Lung microvascular endothelial cell (primary cell): ENCODE measurements around the gene SLC4A4. TPM values are rescaled to one million over a fixed set of nuclear protein-coding genes. Genes with fewer than 3 reads are reported as not detected.

Experiments
- DNase-seq, 2 donors: peaks; one replicate each; pipeline versions ENCODE4 v3.0.0 to v3.0.0-alpha.2; 2010; ENCODE audit warnings: low read depth in 2 of 2
- total RNA-seq: library from RNA; depleted of rRNA; stranded (reverse); fragments of >200 nt; gene quantifications from 2 replicates; pipeline ENCODE4 v1.2.1, GENCODE V29; 2014

SLC4A4 gene
- total RNA-seq, 1 donor from 2014 or later, result not detected

DNA sequence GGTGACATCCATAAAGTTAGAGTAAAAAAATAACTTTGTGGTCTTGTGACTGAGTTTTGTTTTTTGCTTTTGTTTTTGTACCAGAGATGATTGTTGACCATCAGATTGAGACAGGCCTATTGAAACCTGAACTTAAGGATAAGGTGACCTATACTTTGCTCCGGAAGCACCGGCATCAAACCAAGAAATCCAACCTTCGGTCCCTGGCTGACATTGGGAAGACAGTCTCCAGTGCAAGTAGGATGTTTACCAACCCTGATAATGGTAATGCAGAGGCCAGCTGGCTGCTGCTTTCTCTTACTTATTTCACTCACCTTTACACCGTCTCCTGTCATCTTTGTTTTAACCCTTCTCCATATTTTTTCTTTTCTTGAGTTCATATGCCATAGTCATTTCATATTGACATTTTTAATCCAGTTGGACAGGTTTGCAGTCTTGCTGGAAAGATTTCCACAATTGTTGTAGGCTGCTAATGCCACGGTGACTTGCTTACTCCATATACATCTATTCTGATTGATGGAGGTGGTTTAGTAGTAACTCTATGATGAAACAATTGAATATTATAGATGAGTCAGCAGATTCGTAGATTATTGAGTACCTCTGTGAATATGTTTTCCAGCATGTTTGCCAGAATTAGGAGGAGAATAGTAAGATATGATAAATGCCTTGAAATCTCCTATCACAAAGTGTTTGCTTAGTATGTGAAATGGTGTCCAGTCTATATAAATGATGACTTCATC, 18.3 kb downstream of the SLC4A4 start:
- DNase-seq, result no peak

DNA sequence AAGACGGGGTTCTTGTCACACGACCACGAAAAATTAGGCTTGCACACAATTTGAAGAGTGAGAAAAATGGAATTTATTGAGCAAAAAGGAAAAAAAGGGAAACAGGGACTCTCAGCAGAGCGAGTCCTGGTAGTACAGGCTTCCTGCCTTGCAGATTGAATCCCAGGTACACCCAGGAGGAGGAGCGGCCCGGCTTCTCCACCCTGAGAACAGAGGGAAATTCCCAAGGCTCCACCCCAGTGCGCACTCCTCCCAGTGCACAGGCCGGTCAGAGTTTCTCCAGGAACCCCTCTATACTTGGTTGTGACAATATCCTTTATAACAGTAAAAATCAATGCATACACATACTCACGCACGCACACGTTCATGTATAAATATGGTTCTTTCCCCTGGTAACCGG, 22.0 kb downstream of the SLC4A4 start:
- no peak for DNase-seq

GRCh38 chr4:71361476-71361875, 22.7 kb downstream of the SLC4A4 start:
- no peak for DNase-seq

DNA sequence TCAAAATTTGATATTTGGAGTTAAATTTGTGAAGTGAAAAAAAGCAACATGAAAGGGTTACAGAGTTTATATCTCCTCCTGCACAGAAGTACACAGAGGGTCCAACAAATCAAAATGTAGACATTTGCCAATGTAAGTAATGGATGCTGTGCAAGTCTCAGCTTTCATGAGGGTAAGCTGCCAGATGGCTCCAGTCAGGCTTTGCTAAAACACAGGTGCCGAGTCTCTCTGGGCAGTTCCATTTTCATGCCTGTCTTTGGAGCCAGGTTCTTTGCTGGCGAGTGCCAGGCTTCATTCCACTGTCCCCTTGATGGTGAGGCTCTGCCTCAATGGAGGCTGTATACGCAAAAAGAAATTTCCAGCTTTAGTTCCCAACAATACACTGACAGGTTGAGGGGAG, 27.9 kb downstream of the SLC4A4 start:
- no peak for DNase-seq

GRCh38 chr4:71367546-71367945, 28.7 kb downstream of the SLC4A4 start:
- no peak for DNase-seq

GRCh38 chr4:71368906-71369305, 30.1 kb downstream of the SLC4A4 start:
- no peak for DNase-seq

DNA sequence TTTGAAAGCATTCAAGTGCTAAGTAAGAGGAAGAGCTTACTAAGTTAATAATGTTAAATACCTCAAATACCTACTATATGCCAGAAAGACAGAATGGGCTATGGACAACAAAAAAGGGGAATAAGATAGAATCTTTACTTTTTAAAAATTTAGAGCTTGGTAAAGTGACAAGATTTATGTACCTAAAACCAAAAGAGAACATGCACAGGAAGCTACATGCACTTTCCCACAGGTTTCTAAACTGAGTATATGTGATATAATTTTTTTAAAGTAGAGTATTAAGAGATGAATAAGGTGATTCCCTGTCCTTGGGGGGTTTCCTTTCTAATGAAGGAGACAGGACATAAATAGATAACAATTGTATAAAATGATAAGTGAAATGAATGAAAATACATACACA, 30.7 kb downstream of the SLC4A4 start:
- no peak for DNase-seq

GRCh38 chr4:71375494-71375893, 36.7 kb downstream of the SLC4A4 start:
- DNase-seq, result no peak

- DNase-seq, result no peak
Observed at GRCh38 chr4:71377561-71377960, 38.7 kb downstream of the SLC4A4 start.

GRCh38 chr4:71379126-71379525, 40.3 kb downstream of the SLC4A4 start:
- no peak for DNase-seq

DNA sequence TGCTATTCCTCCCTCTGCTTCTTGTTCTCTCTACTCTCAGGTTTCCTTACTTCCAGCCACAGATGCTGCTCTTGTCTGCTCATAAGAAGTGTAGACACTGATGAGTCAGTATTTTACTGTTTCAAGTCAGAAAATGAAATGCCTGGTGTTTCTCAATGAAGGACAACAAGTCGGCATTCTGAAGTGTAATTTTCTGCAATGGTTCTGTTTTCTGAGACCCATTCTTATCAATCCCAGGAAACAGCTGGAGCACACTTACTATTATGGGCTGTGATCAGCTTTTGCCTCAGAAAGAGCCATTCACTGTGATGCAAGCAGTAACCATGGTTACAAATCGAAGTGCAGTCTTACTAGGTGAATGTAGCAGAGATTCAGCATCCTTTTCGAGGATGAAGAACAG, 42.0 kb downstream of the SLC4A4 start:
- no peak for DNase-seq

DNA sequence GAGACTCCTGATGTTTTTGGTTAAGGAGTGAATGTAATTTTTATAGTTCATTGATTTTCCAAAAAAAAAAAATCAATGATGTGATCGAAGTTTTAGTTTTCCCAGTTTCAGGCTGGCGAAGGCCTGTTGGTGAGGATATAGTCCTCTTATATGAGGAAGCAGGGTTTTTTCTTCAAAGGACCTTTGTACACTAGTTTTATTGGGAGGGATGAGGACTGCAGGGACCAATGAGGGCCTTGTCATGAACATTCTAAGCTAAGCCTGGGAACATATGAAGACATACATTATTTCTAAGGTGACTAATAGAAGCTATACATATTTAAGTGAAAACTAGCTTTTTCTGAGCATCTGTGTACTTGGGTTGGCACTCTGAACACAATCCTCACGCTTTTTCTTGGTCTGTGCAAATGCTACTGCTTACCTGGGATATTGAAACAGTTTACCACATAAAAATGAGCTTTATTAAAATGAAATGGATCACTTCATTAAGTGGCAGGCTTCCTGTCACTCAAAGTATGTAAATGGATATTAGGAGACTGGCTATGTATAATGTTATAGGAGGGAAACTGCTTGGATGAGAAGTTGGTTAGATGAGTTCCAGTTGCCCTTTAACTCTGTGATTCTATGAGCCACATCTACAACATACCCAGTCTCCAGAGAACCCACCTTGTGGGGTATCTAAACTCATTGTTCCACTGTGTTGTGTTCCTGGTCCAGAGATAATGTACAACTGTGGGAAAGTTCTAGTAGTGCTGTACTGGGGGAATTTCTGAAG, 43.5 kb downstream of the SLC4A4 start:
- DNase-seq, result no peak

DNA sequence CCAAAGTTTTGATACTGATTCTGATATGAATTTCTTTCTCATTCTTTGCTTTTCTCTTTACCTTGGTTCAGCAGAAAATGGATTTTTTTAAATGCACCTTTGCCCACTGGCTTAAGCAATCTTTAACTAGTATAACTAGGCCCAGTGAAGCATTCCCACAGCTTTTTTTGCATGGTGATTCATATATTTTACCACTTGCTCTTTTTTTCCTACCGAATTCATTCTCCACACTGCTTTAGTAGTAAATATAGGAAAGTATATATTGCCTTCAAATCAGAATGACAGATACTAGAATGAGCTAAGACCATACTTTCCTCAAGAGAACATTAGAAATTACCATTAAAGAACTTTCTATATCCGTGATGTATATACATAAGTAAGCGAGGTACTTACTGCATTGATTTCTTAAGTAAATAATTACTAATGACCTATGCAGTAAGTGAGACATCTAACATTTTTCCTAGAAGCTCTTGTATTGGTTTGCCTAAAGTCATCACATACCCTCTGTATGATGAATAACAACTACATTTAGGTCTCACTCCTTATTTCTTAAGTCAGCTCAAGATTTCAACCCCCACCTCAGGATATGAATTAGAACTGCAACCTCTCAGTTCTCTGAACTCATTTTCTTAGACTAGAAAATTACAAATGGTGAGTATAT, 44.2 kb downstream of the SLC4A4 start:
- DNase-seq, result no peak

- no peak for DNase-seq
Observed at GRCh38 chr4:71383984-71384383, 45.2 kb downstream of the SLC4A4 start.

- DNase-seq, result no peak
Observed at GRCh38 chr4:71389149-71389827, 50.5 kb downstream of the SLC4A4 start.

- no peak for DNase-seq
Observed at GRCh38 chr4:71392109-71392508, 53.3 kb downstream of the SLC4A4 start.

DNA sequence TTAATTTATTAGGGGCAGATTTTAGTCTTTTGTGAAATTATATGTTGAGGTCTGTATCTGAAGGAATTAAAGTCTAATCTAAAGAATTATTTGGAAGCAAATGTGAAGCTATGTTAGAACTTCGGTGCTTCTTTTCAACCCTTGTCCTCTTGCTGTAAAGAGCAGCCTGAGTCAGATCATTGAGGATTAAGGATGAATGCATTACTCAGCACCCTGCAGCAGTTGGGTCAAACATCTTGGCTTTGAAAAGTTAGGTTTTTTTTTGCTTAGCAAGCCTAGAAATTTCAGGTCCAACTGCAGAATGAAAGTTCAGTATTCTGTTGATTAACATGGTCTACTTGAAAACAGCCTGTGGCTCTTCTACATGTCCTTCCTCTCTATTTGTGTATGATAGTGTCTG, 57.6 kb downstream of the SLC4A4 start:
- no peak for DNase-seq

GRCh38 chr4:71400810-71401209, 62.0 kb downstream of the SLC4A4 start:
- DNase-seq, result no peak

DNA sequence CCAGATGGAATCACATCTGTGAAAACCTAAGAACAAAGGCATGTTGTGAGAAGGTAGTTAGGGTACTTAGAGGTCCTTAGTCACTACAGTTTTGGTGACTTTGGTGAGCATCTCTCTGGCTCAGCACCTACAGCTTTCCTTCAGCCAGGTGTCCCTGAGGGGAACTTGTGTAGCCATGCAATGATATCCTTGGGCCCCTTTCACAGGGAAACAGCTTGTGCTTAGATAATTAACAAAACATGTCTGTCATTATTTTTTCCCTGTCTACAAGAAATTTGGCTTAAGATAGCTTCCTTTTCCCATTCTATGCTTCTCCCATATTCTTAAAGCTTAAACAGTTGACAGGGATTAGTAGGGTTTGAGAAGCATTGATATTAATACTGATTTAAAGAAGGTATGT, 63.8 kb downstream of the SLC4A4 start:
- DNase-seq, result no peak

DNA sequence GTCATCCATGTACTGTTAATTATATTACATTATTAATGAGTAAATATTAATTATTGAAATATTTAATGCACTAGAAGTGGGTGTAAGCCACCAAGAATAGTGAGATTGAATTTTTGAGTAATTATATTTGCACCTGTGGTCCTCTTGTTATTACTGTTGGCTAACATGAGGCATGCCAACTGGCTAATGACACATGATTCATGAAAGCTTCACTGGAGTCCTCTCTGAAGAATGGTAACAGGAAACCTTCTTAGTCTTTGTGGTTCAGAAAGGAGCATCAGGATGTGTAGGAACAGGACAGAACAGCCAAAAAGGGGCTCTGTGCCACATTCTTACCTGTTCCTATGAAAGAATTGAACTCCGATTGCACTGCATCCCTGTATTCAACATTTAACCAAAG, 65.2 kb downstream of the SLC4A4 start:
- no peak for DNase-seq

DNA sequence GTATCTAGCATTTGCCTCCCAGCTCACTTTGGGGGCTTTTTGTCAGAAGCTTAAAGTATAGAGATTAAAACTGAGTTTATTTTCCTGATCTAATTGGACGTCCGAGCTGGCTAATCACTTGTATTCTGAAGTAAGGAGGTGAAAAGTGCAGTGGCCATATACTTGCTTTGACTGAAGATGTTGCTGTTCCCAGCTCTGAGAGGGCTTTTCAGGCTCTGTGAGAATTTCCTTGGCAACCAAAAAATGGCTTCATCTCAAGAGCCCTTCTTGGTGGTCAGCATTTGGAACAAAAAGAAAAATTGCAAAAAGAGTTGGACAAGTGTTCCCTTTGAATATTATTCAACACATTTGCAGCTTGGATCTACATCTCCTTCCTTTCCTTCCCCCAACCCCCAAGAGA, 67.0 kb downstream of the SLC4A4 start:
- DNase-seq, result no peak

- DNase-seq, result no peak
Observed at GRCh38 chr4:71406459-71406963, 67.7 kb downstream of the SLC4A4 start.
